ENCODE measurements around the gene TRABD2B. TPM values are rescaled to one million over a fixed set of nuclear protein-coding genes. Genes with fewer than 3 reads are reported as not detected.

TRABD2B gene
- total and polyA plus RNA-seq, 2 of the 13 experiments (the other 11 are each of a cell fraction or from before 2014, with no cell fraction given) = 0.04 TPM; not detected in 1

GRCh38 chr1:47785561-47786271 lies 211.5 kb downstream of the TRABD2B start:
- Histone ChIP-seq H3K27me3 (ENCODE audit: control insufficient read depth in 1 of 2, insufficient read depth in 2 of 2, low read length in 2 of 2) (peaks cover 0 to 1% of the 10 kb centered on the region in 2 experiments; a peak in 1 of 5 replicates), H2AFZ (ENCODE audit: low read length) (no peak overlapping the region), H3K9me3 (ENCODE audit: low read length) (no peaks in the 10 kb centered on the region), H3K27ac (ENCODE audit: extremely low read length, insufficient read depth, low read length) (no peak overlapping the region), H3K9ac (ENCODE audit: insufficient read depth, low read depth, low read length) (peak overlapping the region; percentile 19; the same call in 1 of the 2 replicates), H4K20me1 (ENCODE audit: insufficient read depth, low read length) (no peaks in the 10 kb centered on the region), H3K36me3 (replicated peaks in 1 of 2; ENCODE audit: control insufficient read depth in 1 of 2, insufficient read depth in 2 of 2, low read length in 2 of 2) (no peaks in the 10 kb centered on the region), H3K4me1 (ENCODE audit: insufficient read depth, low read length) (peaks cover 57% of the 10 kb centered on the region), H3K79me2 (ENCODE audit: insufficient read depth, low read length) (no peaks in the 10 kb centered on the region), H3K4me2 (ENCODE audit: low read depth, low read length) (peak overlapping the region; percentile 53), H3K4me3 (replicated peaks in 1 of 3; ENCODE audit: insufficient read depth in 1 of 3, low read depth in 2 of 3, low read length in 3 of 3) (peak overlapping the region in 1 of 3 experiments; percentile 30; a peak in 2 of 6 replicates)
- CTCF ChIA-PET (ENCODE audit: low intra/inter-chr PET ratio, low total read pairs) = interaction anchor here (1.9 kb wide), 1 partner anchor 145 kb away, joined by 20 read pairs; no protein-coding TSS in a partner anchor
- WGBS (ENCODE audit: low lambda C conversion rate) = 92% methylated on average over 3 of the region's 10 CpGs
- DNase-seq (ENCODE audit: low spot score) (peak; percentile 41), ATAC-seq (peak; percentile 86), FAIRE-seq (peak; percentile 51)
- in situ Hi-C loops (cut with HindIII; ENCODE audit: extremely low pct_ligation_motif_present, low pct_unique_long_range_greater_than_20kb) = no loop called here
- intact Hi-C loops (cut with micrococcal nuclease; ENCODE audit: unreplicated experiment) = loop anchor here (1.0 to 10.0 kb wide), 2 partner anchors 89 to 146 kb away; no protein-coding TSS in a partner anchor
- BruUV-seq (replicated peaks) = no TSS peak
- POLR2A ChIA-PET = interaction anchor here (1.3 kb wide), 2 partner anchors 127 to 133 kb away, joined by 4 to 11 read pairs; no protein-coding TSS in a partner anchor
- peak; percentile 80 for TF ChIP-seq ZNF687 (CRISPR knock-in tag; IDR thresholded peaks at IDR 0.05)
- 0 out of 2 replicates have a peak, but pooled peaks have one; percentile 37 for TF ChIP-seq ZNF430 (CRISPR knock-in tag; IDR thresholded peaks at IDR 0.05)
- TF ChIP-seq PITX1 (CRISPR knock-in tag; IDR thresholded peaks at IDR 0.05) = no peak
- peak; percentile 39; the same call in 1 of the 2 replicates for TF ChIP-seq ZFX (CRISPR knock-in tag; IDR thresholded peaks at IDR 0.05; ENCODE audit: low read depth)
- no peak for TF ChIP-seq SNAI1 (CRISPR knock-in tag; IDR thresholded peaks at IDR 0.05; ENCODE audit: borderline replicate concordance)
- 0 out of 2 replicates have a peak, but pooled peaks have one; percentile 44 for TF ChIP-seq TRAFD1 (CRISPR knock-in tag; IDR thresholded peaks at IDR 0.05; ENCODE audit: borderline replicate concordance)
- peak; percentile 46; the same call in 1 of the 2 replicates for TF ChIP-seq SALL1 (CRISPR knock-in tag; IDR thresholded peaks at IDR 0.05)
- TF ChIP-seq, protein P1, sequence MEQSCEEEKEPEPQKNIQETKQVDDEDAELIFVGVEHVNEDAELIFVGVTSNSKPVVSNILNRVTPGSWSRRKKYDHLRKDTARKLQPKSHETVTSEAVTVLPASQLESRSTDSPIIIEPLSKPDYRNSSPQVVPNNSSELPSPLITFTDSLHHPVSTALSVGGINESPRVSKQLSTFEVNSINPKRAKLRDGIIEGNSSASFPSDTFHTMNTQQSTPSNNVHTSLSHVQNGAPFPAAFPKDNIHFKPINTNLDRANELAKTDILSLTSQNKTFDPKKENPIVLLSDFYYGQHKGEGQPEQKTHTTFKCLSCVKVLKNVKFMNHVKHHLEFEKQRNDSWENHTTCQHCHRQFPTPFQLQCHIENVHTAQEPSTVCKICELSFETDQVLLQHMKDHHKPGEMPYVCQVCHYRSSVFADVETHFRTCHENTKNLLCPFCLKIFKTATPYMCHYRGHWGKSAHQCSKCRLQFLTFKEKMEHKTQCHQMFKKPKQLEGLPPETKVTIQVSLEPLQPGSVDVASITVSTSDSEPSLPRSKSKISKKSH (CRISPR knock-in tag; IDR thresholded peaks at IDR 0.05; ENCODE audit: borderline replicate concordance) = peak; percentile 48; the same call in 1 of the 2 replicates
- no peak for TF ChIP-seq NR2F6 (IDR thresholded peaks at IDR 0.05)
- 0 out of 2 replicates have a peak, but pooled peaks have one; percentile 18 for TF ChIP-seq NR2F6 (CRISPR knock-in tag; IDR thresholded peaks at IDR 0.05)
- TF ChIP-seq, protein P2, sequence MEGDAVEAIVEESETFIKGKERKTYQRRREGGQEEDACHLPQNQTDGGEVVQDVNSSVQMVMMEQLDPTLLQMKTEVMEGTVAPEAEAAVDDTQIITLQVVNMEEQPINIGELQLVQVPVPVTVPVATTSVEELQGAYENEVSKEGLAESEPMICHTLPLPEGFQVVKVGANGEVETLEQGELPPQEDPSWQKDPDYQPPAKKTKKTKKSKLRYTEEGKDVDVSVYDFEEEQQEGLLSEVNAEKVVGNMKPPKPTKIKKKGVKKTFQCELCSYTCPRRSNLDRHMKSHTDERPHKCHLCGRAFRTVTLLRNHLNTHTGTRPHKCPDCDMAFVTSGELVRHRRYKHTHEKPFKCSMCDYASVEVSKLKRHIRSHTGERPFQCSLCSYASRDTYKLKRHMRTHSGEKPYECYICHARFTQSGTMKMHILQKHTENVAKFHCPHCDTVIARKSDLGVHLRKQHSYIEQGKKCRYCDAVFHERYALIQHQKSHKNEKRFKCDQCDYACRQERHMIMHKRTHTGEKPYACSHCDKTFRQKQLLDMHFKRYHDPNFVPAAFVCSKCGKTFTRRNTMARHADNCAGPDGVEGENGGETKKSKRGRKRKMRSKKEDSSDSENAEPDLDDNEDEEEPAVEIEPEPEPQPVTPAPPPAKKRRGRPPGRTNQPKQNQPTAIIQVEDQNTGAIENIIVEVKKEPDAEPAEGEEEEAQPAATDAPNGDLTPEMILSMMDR (CRISPR knock-in tag; IDR thresholded peaks at IDR 0.05) = peak; percentile 84
- TF ChIP-seq MED1 (CRISPR knock-in tag; IDR thresholded peaks at IDR 0.05) = peak; percentile 57
- TF ChIP-seq ZNF441 (CRISPR knock-in tag; IDR thresholded peaks at IDR 0.05; ENCODE audit: borderline replicate concordance) = no peak
- TF ChIP-seq FOXA3 (CRISPR knock-in tag; IDR thresholded peaks at IDR 0.05) = 0 out of 2 replicates have a peak, but pooled peaks have one; percentile 11
